GM23338 (cell line): ENCODE measurements around the gene RRAD. TPM values are rescaled to one million over a fixed set of nuclear protein-coding genes. Genes with fewer than 3 reads are reported as not detected.
A peak's percentile ranks its signal among the peaks of the same experiment; 100 is the strongest.

ENCODE experiments used
- ATAC-seq: fragments of 200-7000 bp; cut with Tn5 transposase; 3 replicates; pipeline ENCODE4 v1.9.1; 2020
- DNase-seq: peaks from one replicate; pipeline ENCODE4 v3.0.0-alpha.2; 2015; ENCODE audit warnings: low spot score
- H2AFZ ChIP-seq: fragments of 200-600 bp; sonication (generic); 2 replicates; pipeline ENCODE4 v1.8.0; 2016; ENCODE audit warnings: antibody characterized with exemption, mild to moderate bottlenecking, moderate library complexity
- H3F3A ChIP-seq: fragments of 200-600 bp; sonication (generic); replicated peaks from 2 replicates; pipeline ENCODE4 v1.8.0; 2017; ENCODE audit warnings: antibody characterized with exemption, mixed run types, low read depth
- H3K27ac ChIP-seq: fragments of 200-600 bp; sonication (generic); 2 replicates; pipeline ENCODE4 v1.6.1; 2016; ENCODE audit warnings: low read depth
- H3K27me3 ChIP-seq: fragments of 200-600 bp; sonication (generic); 2 replicates; pipeline ENCODE4 v1.8.0; 2016; ENCODE audit warnings: mild to moderate bottlenecking, mixed run types, moderate library complexity; ENCODE audit not compliant: insufficient read depth
- H3K36me3 ChIP-seq: fragments of 200-600 bp; sonication (generic); 2 replicates; pipeline ENCODE4 v1.8.0; 2016; ENCODE audit warnings: mild to moderate bottlenecking; ENCODE audit not compliant: insufficient read depth
- H3K4me1 ChIP-seq: fragments of 200-600 bp; sonication (generic); 2 replicates; pipeline ENCODE4 v1.8.0; 2016; ENCODE audit warnings: mild to moderate bottlenecking, moderate library complexity; ENCODE audit not compliant: insufficient read depth
- H3K4me2 ChIP-seq: fragments of 200-600 bp; sonication (generic); 2 replicates; pipeline ENCODE4 v1.7.1; 2017; ENCODE audit warnings: mixed run types
- H3K4me3 ChIP-seq: fragments of 200-600 bp; sonication (generic); 2 replicates; pipeline ENCODE4 v1.6.1; 2016; ENCODE audit warnings: mixed run types
- H3K79me2 ChIP-seq: fragments of 200-600 bp; sonication (generic); replicated peaks from 2 replicates; pipeline ENCODE4 v1.8.0; 2017; ENCODE audit warnings: mild to moderate bottlenecking; ENCODE audit not compliant: insufficient read depth
- H3K9me2 ChIP-seq: fragments of 200-600 bp; sonication (generic); 2 replicates; pipeline ENCODE4 v1.8.0; 2017; ENCODE audit not compliant: insufficient read depth
- H4K20me1 ChIP-seq: fragments of 200-600 bp; sonication (generic); replicated peaks from 2 replicates; pipeline ENCODE4 v1.8.0; 2017; ENCODE audit warnings: mild to moderate bottlenecking; ENCODE audit not compliant: insufficient read depth
- H3K27ac Mint-ChIP-seq: 2 replicates; pipeline ENCODE4 v1.8.0; 2020; ENCODE audit warnings: inconsistent platforms, mild to moderate bottlenecking, moderate library complexity, mixed read lengths
- H3K27me3 Mint-ChIP-seq: 3 replicates; pipeline ENCODE4 v1.8.0; 2022; ENCODE audit warnings: low read depth, mild to moderate bottlenecking, moderate library complexity, mixed read lengths, inconsistent platforms; ENCODE audit not compliant: insufficient read depth, poor library complexity
- H3K36me3 Mint-ChIP-seq: 3 replicates; pipeline ENCODE4 v1.8.0; 2021; ENCODE audit warnings: low read depth, mild to moderate bottlenecking, inconsistent platforms, moderate library complexity, mixed read lengths
- H3K4me1 Mint-ChIP-seq: 3 replicates; pipeline ENCODE4 v1.8.0; 2020; ENCODE audit warnings: mild to moderate bottlenecking, inconsistent platforms, mixed read lengths
- H3K4me3 Mint-ChIP-seq: 3 replicates; pipeline ENCODE4 v1.8.0; 2021; ENCODE audit warnings: moderate library complexity, mild to moderate bottlenecking, inconsistent platforms, mixed read lengths
- H3K9me3 Mint-ChIP-seq: 3 replicates; pipeline ENCODE4 v1.8.0; 2020; ENCODE audit warnings: moderate library complexity, mild to moderate bottlenecking, inconsistent platforms, mixed read lengths
- EZH2 ChIP-seq: fragments of 200-600 bp; sonication (generic); IDR thresholded peaks from one replicate; pipeline ENCODE4 v1.8.0; 2017; ENCODE audit warnings: antibody characterized with exemption, mild to moderate bottlenecking, low read depth; ENCODE audit not compliant: unreplicated experiment
- EZH2phosphoT487 ChIP-seq: fragments of 200-600 bp; sonication (generic); IDR thresholded peaks from one replicate; pipeline ENCODE4 v1.8.1; 2018; ENCODE audit warnings: antibody characterized with exemption; ENCODE audit not compliant: unreplicated experiment
- JUNB ChIP-seq: IDR thresholded peaks from one replicate; pipeline ENCODE4 v1.6.1; 2016; ENCODE audit warnings: antibody characterized with exemption; ENCODE audit not compliant: unreplicated experiment
- NANOG ChIP-seq: IDR thresholded peaks from 2 replicates; pipeline ENCODE4 v1.6.1; 2016; ENCODE audit warnings: antibody characterized with exemption, borderline replicate concordance
- POLR2AphosphoS5 ChIP-seq: IDR thresholded peaks from 2 replicates; pipeline ENCODE4 v1.6.1; 2016; ENCODE audit warnings: antibody characterized with exemption, low read depth
- STAT1 ChIP-seq: IDR thresholded peaks from one replicate; pipeline ENCODE4 v1.6.1; 2016; ENCODE audit warnings: antibody characterized with exemption; ENCODE audit not compliant: unreplicated experiment
- ZNF331 ChIP-seq: fragments of 250-450 bp; sonication (Bioruptor Pico); IDR thresholded peaks from 2 replicates; pipeline ENCODE4 v1.5.0; 2020; ENCODE audit warnings: low read depth, mild to moderate bottlenecking, moderate library complexity
- polyA plus RNA-seq: library from polyadenylated mRNA; unstranded; fragments of >200 nt; fragmentation: Nextera tagmentation; extraction: Ambion mirVana; gene quantifications from 2 replicates; pipeline ENCODE4 v1.2.1, GENCODE V29; 2016
- total RNA-seq: library from RNA; depleted of rRNA; stranded (reverse); fragments of >200 nt; shearing (Covaris generic); gene quantifications from 2 replicates; pipeline ENCODE4 v1.2.3, GENCODE V29; 2014
- TF ChIP-seq, protein P1 (sequence below), 2 experiments: fragments of 200-600 bp in 1 of 2; sonication (generic) in 1 of 2; conservative IDR thresholded peaks; 2 replicates each; pipeline versions ENCODE4 v1.5.1 to v1.6.1; 2016 to 2017; ENCODE audit warnings: antibody characterized with exemption in 2 of 2, low read depth in 2 of 2, mild to moderate bottlenecking in 2 of 2, moderate library complexity in 1 of 2

RRAD gene
- total and polyA plus RNA-seq, 2 experiments from 2014 or later = 0.18 TPM; not detected in 1

DNA sequence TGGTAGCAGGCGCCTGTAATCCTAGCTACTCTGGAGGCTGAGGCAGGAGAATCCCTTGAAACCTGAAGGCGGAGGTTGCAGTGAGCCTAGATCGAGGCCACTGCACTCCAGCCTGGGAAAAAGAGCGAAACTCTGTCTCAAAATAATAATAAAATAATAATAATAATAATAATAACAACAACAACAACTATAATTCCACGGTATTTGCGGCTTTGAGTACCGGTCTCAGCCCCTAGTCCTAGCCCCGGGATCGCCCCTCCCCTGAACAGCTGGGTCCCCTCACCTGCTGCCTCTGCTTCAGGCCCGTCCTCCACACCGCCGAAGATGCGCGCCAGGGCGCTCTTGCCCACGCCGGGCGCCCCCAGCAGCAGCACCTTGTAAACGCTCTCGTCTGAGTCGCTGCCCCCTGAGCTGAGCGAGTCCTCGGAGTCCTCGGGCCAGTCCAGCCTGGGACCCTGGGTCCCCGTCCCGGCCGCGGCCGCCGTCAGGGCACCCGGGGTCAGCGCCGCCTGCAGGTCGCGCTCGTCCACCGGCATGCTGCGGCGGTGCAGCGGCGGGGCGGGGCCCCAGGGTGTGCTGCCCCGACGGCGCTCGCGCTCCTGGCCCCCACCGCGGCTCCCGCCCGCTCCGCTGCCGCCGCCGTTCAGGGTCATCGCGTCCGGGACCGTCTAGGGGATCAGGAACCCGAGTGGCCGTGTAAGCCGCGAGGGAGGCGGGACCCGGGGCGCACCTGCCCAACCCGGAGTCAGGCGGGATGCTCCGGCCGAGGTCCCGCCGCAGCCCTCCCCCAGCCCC is 611 bp downstream of the RRAD start:
- Histone ChIP-seq H3K27me3 (peaks cover 48% of the 10 kb centered on the region), H3K27ac (no peak overlapping the region), H3K4me3 (peak overlapping the region; percentile 65), H2AFZ (peak overlapping the region; percentile 93; the same call in 1 of the 2 replicates), H3K36me3 (no peaks in the 10 kb centered on the region), H3K9me2 (no peaks in the 10 kb centered on the region), H3K4me1 (no peaks in the 10 kb centered on the region), H3K4me2 (peak overlapping the region; percentile 85), H4K20me1 (no peaks in the 10 kb centered on the region; the same call in 1 of the 2 replicates), H3F3A (no peaks in the 10 kb centered on the region), H3K79me2 (no peaks in the 10 kb centered on the region)
- no peak overlapping the region for H3K27ac Mint-ChIP-seq
- no peaks in the 10 kb centered on the region; the same call in 2 of the 3 replicates for H3K9me3 Mint-ChIP-seq
- peak overlapping the region; percentile 70 for H3K4me3 Mint-ChIP-seq
- TF ChIP-seq, protein P1, sequence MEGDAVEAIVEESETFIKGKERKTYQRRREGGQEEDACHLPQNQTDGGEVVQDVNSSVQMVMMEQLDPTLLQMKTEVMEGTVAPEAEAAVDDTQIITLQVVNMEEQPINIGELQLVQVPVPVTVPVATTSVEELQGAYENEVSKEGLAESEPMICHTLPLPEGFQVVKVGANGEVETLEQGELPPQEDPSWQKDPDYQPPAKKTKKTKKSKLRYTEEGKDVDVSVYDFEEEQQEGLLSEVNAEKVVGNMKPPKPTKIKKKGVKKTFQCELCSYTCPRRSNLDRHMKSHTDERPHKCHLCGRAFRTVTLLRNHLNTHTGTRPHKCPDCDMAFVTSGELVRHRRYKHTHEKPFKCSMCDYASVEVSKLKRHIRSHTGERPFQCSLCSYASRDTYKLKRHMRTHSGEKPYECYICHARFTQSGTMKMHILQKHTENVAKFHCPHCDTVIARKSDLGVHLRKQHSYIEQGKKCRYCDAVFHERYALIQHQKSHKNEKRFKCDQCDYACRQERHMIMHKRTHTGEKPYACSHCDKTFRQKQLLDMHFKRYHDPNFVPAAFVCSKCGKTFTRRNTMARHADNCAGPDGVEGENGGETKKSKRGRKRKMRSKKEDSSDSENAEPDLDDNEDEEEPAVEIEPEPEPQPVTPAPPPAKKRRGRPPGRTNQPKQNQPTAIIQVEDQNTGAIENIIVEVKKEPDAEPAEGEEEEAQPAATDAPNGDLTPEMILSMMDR (conservative IDR thresholded peaks at IDR 0.05; ENCODE audit: low read depth in 2 of 2) = peak; percentile 42 to 69
- no peak for TF ChIP-seq NANOG
- peaks cover 45% of the 10 kb centered on the region for H3K27me3 Mint-ChIP-seq
- no peaks in the 10 kb centered on the region for H3K36me3 Mint-ChIP-seq
- peaks cover 8% of the 10 kb centered on the region for H3K4me1 Mint-ChIP-seq
- DNase-seq (peak; percentile 79), ATAC-seq (peak; percentile 82)

GRCh38 chr16:66923866-66924265 is 1.5 kb downstream of the RRAD start:
- no peak overlapping the region for H3K4me3 ChIP-seq
- peaks cover 48% of the 10 kb centered on the region for H3K27me3 ChIP-seq
- TF ChIP-seq POLR2AphosphoS5 (no peak), JUNB (no peak), EZH2phosphoT487 (no peak), EZH2 (no peak), STAT1 (no peak), NANOG (no peak), ZNF331 (CRISPR knock-in tag) (no peak)
- Mint-ChIP-seq H3K4me1 (peaks cover 8% of the 10 kb centered on the region), H3K9me3 (no peaks in the 10 kb centered on the region; the same call in 2 of the 3 replicates), H3K4me3 (no peak overlapping the region), H3K27ac (no peak overlapping the region), H3K36me3 (no peaks in the 10 kb centered on the region), H3K27me3 (peaks cover 45% of the 10 kb centered on the region)
- H3K27ac ChIP-seq = no peak overlapping the region
- H3F3A ChIP-seq = no peaks in the 10 kb centered on the region
- H3K36me3 ChIP-seq = no peaks in the 10 kb centered on the region
- H4K20me1 ChIP-seq = no peaks in the 10 kb centered on the region
- H3K79me2 ChIP-seq = no peaks in the 10 kb centered on the region
- no peaks in the 10 kb centered on the region for H3K9me2 ChIP-seq
- H2AFZ ChIP-seq = no peak overlapping the region
- DNase-seq (no peak), ATAC-seq (no peak)
- H3K4me1 ChIP-seq = no peaks in the 10 kb centered on the region
- H3K4me2 ChIP-seq = no peak overlapping the region
